Glutamatergic neuron (in vitro differentiated cells): ENCODE measurements around the gene DNMT3L. TPM values are rescaled to one million over a fixed set of nuclear protein-coding genes. Genes with fewer than 3 reads are reported as not detected.

Experiments used
- DNase-seq: peaks from one replicate; pipeline ENCODE4 v3.0.0; 2022
- H3K27ac Mint-ChIP-seq: one replicate; pipeline ENCODE4 v1.8.0; 2020; ENCODE audit warnings: mild to moderate bottlenecking, mixed read lengths, inconsistent platforms; ENCODE audit not compliant: unreplicated experiment
- H3K27me3 Mint-ChIP-seq: one replicate; pipeline ENCODE4 v1.8.0; 2020; ENCODE audit warnings: mild to moderate bottlenecking, moderate library complexity, mixed read lengths, inconsistent platforms; ENCODE audit not compliant: unreplicated experiment
- H3K36me3 Mint-ChIP-seq: one replicate; pipeline ENCODE4 v1.8.0; 2020; ENCODE audit warnings: mild to moderate bottlenecking, mixed read lengths, inconsistent platforms; ENCODE audit not compliant: unreplicated experiment
- H3K4me1 Mint-ChIP-seq: one replicate; pipeline ENCODE4 v1.8.0; 2020; ENCODE audit warnings: mild to moderate bottlenecking, low read depth, mixed read lengths, inconsistent platforms; ENCODE audit not compliant: unreplicated experiment
- H3K4me3 Mint-ChIP-seq: one replicate; pipeline ENCODE4 v1.8.0; 2020; ENCODE audit warnings: mild to moderate bottlenecking, mixed read lengths, inconsistent platforms; ENCODE audit not compliant: unreplicated experiment
- H3K9me3 Mint-ChIP-seq: one replicate; pipeline ENCODE4 v1.8.0; 2020; ENCODE audit warnings: mild to moderate bottlenecking, moderate library complexity, mixed read lengths, inconsistent platforms; ENCODE audit not compliant: unreplicated experiment
- CTCF ChIP-seq: fragments of 200-600 bp; sonication (generic); IDR thresholded peaks from one replicate; pipeline ENCODE4 v1.5.0; 2021; ENCODE audit not compliant: partially characterized antibody, unreplicated experiment
- total RNA-seq: library from RNA; stranded (reverse); fragmentation: NEBNext Ultra II Directional; extraction: Animal tissue kit (Norgen Biotek cat#: 25700); gene quantifications from one replicate; pipeline ENCODE4 v1.2.1, GENCODE V29; 2021; ENCODE audit not compliant: unreplicated experiment

Gene DNMT3L
- total RNA-seq, 1 donor from 2014 or later: not detected

- Mint-ChIP-seq H3K9me3 (no peaks in the 10 kb centered on the region), H3K36me3 (no peaks in the 10 kb centered on the region), H3K4me3 (peak overlapping the region; percentile 64), H3K4me1 (peaks cover 6% of the 10 kb centered on the region), H3K27me3 (peaks cover 10% of the 10 kb centered on the region), H3K27ac (no peak overlapping the region)
- no peak for TF ChIP-seq CTCF
- DNase-seq: no peak
Observed at GRCh38 chr21:44301141-44301540, 39.4 kb upstream of the DNMT3L start.

GRCh38 chr21:44300262-44300959 lies 38.7 kb upstream of the DNMT3L start:
- DNase-seq: peak; percentile 44
- Mint-ChIP-seq H3K27ac (no peak overlapping the region), H3K4me3 (peak overlapping the region; percentile 64), H3K9me3 (no peaks in the 10 kb centered on the region), H3K4me1 (peaks cover 7% of the 10 kb centered on the region), H3K27me3 (peaks cover 10% of the 10 kb centered on the region), H3K36me3 (no peaks in the 10 kb centered on the region)
- TF ChIP-seq CTCF: no peak

GRCh38 chr21:44299458-44300261 lies 38.0 kb upstream of the DNMT3L start, which contains the start of gene PFKL:
Gene PFKL (plus strand): TSS chr21:44300053. CDS start chr21:44300106, 53 bp downstream.
- no peak for TF ChIP-seq CTCF
- Mint-ChIP-seq H3K4me1 (peaks cover 3% of the 10 kb centered on the region), H3K4me3 (peak within 1 kb of the TSS; percentile 81), H3K9me3 (no peaks in the 10 kb centered on the region), H3K27ac (peak within 1 kb of the TSS; percentile 59), H3K36me3 (no peaks in the 10 kb centered on the region), H3K27me3 (peaks cover 10% of the 10 kb centered on the region)
- peak; percentile 73 for DNase-seq

- no peak for DNase-seq
- no peaks in the 10 kb centered on the region for H3K9me3 Mint-ChIP-seq
- H3K4me1 Mint-ChIP-seq: peaks cover 2% of the 10 kb centered on the region
- H3K27ac Mint-ChIP-seq: peak overlapping the region; percentile 59
- peaks cover 10% of the 10 kb centered on the region for H3K27me3 Mint-ChIP-seq
- no peak for TF ChIP-seq CTCF
- no peaks in the 10 kb centered on the region for H3K36me3 Mint-ChIP-seq
- peak overlapping the region; percentile 81 for H3K4me3 Mint-ChIP-seq
Observed at GRCh38 chr21:44299085-44299457, 37.4 kb upstream of the DNMT3L start.

- H3K4me3 Mint-ChIP-seq: no peak overlapping the region
- peaks cover 2% of the 10 kb centered on the region for H3K4me1 Mint-ChIP-seq
- no peaks in the 10 kb centered on the region for H3K36me3 Mint-ChIP-seq
- no peak for DNase-seq
- TF ChIP-seq CTCF: no peak
- H3K27ac Mint-ChIP-seq: no peak overlapping the region
- peaks cover 10% of the 10 kb centered on the region for H3K27me3 Mint-ChIP-seq
- no peaks in the 10 kb centered on the region for H3K9me3 Mint-ChIP-seq
Observed at GRCh38 chr21:44298301-44298700, 36.6 kb upstream of the DNMT3L start.
